Neuronal stem cell (in vitro differentiated cells): ENCODE results near the gene MTX2.

ENCODE experiments used
- DNase-seq: peaks from one replicate; pipeline ENCODE4 v3.0.0-alpha.2; 2013; ENCODE audit warnings: low spot score
- H2AFZ ChIP-seq: one replicate; pipeline ENCODE4 v1.6.1; 2013; ENCODE audit warnings: mild to moderate bottlenecking, low read length, inconsistent platforms
- H2AK5ac ChIP-seq: 2 replicates; pipeline ENCODE4 v1.6.1; 2013; ENCODE audit warnings: low read depth, mild to moderate bottlenecking, inconsistent platforms, low read length, moderate library complexity, mixed read lengths
- H2BK120ac ChIP-seq: 2 replicates; pipeline ENCODE4 v1.6.1; 2013; ENCODE audit warnings: low read depth, mild to moderate bottlenecking, inconsistent platforms, low read length, moderate library complexity, mixed read lengths
- H2BK12ac ChIP-seq: one replicate; pipeline ENCODE4 v1.6.1; 2013; ENCODE audit warnings: low read length, inconsistent platforms
- H2BK15ac ChIP-seq: 2 replicates; pipeline ENCODE4 v1.6.1; 2013; ENCODE audit warnings: mild to moderate bottlenecking, low read length, inconsistent platforms, mixed read lengths
- H2BK5ac ChIP-seq: one replicate; pipeline ENCODE4 v1.6.1; 2013; ENCODE audit warnings: inconsistent platforms, mild to moderate bottlenecking, low read length, moderate library complexity
- H3K14ac ChIP-seq: one replicate; pipeline ENCODE4 v1.6.1; 2013; ENCODE audit warnings: low read length, inconsistent platforms
- H3K18ac ChIP-seq: 2 replicates; pipeline ENCODE4 v1.6.1; 2013; ENCODE audit warnings: low read length, inconsistent platforms
- H3K23ac ChIP-seq: 2 replicates; pipeline ENCODE4 v1.6.1; 2013; ENCODE audit warnings: low read depth, mild to moderate bottlenecking, mixed read lengths, low read length, inconsistent platforms; ENCODE audit not compliant: poor library complexity
- H3K27ac ChIP-seq: replicated peaks from 3 replicates; pipeline ENCODE4 v1.5.1; 2013; ENCODE audit warnings: low read length, inconsistent platforms
- H3K27me3 ChIP-seq, 3 experiments: 2 replicates each; pipeline ENCODE4 v1.6.1; 2013; ENCODE audit warnings: low read length in 3 of 3, mild to moderate bottlenecking in 2 of 3, inconsistent platforms in 1 of 3, low read depth in 1 of 3, mixed read lengths in 1 of 3, moderate library complexity in 1 of 3; ENCODE audit not compliant: control insufficient read depth in 3 of 3, insufficient read depth in 3 of 3
- H3K36me3 ChIP-seq, 2 donors: replicated peaks in 1 of 2; 2 replicates each; pipeline ENCODE4 v1.6.1; 2013; ENCODE audit warnings: low read length in 2 of 2; ENCODE audit not compliant: control insufficient read depth in 2 of 2, insufficient read depth in 2 of 2
- H3K4ac ChIP-seq: 2 replicates; pipeline ENCODE4 v1.6.1; 2013; ENCODE audit warnings: inconsistent platforms, mild to moderate bottlenecking, low read length, moderate library complexity
- H3K4me1 ChIP-seq, 2 donors: 1 replicate in 1 of 2; 2 replicates in 1 of 2; pipeline ENCODE4 v1.6.1; 2013; ENCODE audit warnings: low read length in 2 of 2, low read depth in 1 of 2; ENCODE audit not compliant: control insufficient read depth in 2 of 2, insufficient read depth in 1 of 2
- H3K4me2 ChIP-seq: one replicate; pipeline ENCODE4 v1.6.1; 2013; ENCODE audit warnings: mild to moderate bottlenecking, low read length, inconsistent platforms; ENCODE audit not compliant: insufficient read depth, poor library complexity, severe bottlenecking
- H3K4me3 ChIP-seq, 2 donors: 2 replicates each; pipeline ENCODE4 v1.5.1; 2013; ENCODE audit warnings: low read length in 2 of 2, mild to moderate bottlenecking in 2 of 2, inconsistent platforms in 1 of 2, moderate library complexity in 1 of 2
- H3K79me1 ChIP-seq: one replicate; pipeline ENCODE4 v1.6.1; 2013; ENCODE audit warnings: low read depth, mild to moderate bottlenecking, inconsistent platforms, low read length, moderate library complexity
- H3K9ac ChIP-seq: one replicate; pipeline ENCODE4 v1.6.1; 2013; ENCODE audit warnings: mild to moderate bottlenecking, low read depth, low read length, inconsistent platforms; ENCODE audit not compliant: poor library complexity
- H3K9me3 ChIP-seq, 2 donors: replicated peaks in 1 of 2; 2 replicates each; pipeline versions ENCODE3 to v1.6.1; 2013; ENCODE audit warnings: low read length in 2 of 2, mild to moderate bottlenecking in 2 of 2, inconsistent platforms in 1 of 2, low read depth in 1 of 2, mixed read lengths in 1 of 2, moderate library complexity in 1 of 2; ENCODE audit not compliant: control insufficient read depth in 2 of 2, insufficient read depth in 1 of 2
- H4K8ac ChIP-seq: one replicate; pipeline ENCODE4 v1.6.1; 2013; ENCODE audit warnings: low read depth, mild to moderate bottlenecking, inconsistent platforms, low read length, moderate library complexity
- H4K91ac ChIP-seq: one replicate; pipeline ENCODE4 v1.6.1; 2013; ENCODE audit warnings: low read length, low read depth, mild to moderate bottlenecking, inconsistent platforms; ENCODE audit not compliant: poor library complexity
- WGBS, 2 donors: extraction: QIAGEN DNeasy Blood & Tissue Kit; methylation state at CpG; one replicate each; pipeline ENCODE4 v1.1.7; 2013; ENCODE audit warnings: missing lambda C conversion rate in 2 of 2, mixed read lengths in 1 of 2; ENCODE audit not compliant: insufficient read length in 2 of 2, insufficient replicate concordance in 1 of 2; ENCODE audit errors: extremely low coverage in 2 of 2; 5-methylcytosine and 5-hydroxymethylcytosine counted together

MTX2 gene

GRCh38 chr2:176356251-176356650 is 87.0 kb downstream of the MTX2 start:
- H2BK120ac ChIP-seq, result no peak overlapping the region
- no peaks in the 10 kb centered on the region for H3K79me1 ChIP-seq
- H2BK15ac ChIP-seq, result no peak overlapping the region
- no peak overlapping the region for H2BK12ac ChIP-seq
- no peak overlapping the region for H3K18ac ChIP-seq
- no peak overlapping the region for H3K9ac ChIP-seq
- no peak overlapping the region for H3K14ac ChIP-seq
- DNase-seq, result no peak
- no peak overlapping the region for H2AK5ac ChIP-seq
- WGBS, 2 donors, result no CpG with 5 or more reads among the region's 4 CpGs
- H2AFZ ChIP-seq, result no peak overlapping the region
- no peaks in the 10 kb centered on the region for H3K4me1 ChIP-seq
- H3K4me3 ChIP-seq, result no peak overlapping the region
- H3K9me3 ChIP-seq, result no peaks in the 10 kb centered on the region
- no peak overlapping the region for H3K23ac ChIP-seq
- H4K8ac ChIP-seq, result no peak overlapping the region
- no peak overlapping the region for H4K91ac ChIP-seq
- H3K4ac ChIP-seq, result no peak overlapping the region
- H3K27me3 ChIP-seq, result no peaks in the 10 kb centered on the region
- H2BK5ac ChIP-seq, result no peak overlapping the region
- H3K36me3 ChIP-seq, result no peaks in the 10 kb centered on the region
- no peak overlapping the region for H3K27ac ChIP-seq
- no peak overlapping the region for H3K4me2 ChIP-seq

DNA sequence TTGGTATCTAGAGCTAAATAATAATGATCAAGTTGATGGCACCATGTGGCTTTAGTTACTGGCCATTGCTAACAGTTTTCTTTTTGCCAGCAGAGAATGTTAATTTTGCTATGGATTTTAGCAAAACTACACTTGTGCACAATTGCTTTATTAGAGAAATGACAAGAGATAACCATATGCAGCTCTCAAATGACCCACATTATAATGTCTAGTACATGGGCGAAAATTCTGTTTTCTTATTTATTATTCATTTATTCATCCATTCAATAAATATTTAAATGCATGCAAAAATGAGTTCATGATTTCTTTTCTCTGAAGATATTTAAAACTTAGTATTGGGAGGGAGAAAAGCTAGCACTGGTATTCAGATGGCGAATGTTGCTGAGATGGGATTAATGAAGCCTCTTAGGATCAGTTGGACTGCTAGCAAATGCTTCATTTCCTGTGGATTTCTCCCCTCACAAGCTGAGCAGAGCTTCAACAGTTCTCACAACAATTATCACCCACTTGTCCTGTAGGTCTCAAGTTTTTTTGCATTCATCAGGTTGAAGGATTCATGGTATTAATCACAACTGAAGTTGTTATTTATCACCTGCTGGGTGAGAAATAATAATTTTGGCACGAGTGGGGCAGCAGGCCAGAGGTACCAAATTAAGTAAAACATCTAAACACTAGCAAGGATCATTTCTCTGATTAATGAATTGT is 95.2 kb downstream of the MTX2 start:
- Histone ChIP-seq H2AFZ (no peak overlapping the region), H3K4ac (no peak overlapping the region), H3K9me3 (no peaks in the 10 kb centered on the region), H3K36me3 (no peaks in the 10 kb centered on the region), H3K23ac (no peak overlapping the region), H3K18ac (no peak overlapping the region), H3K14ac (no peak overlapping the region), H3K79me1 (no peaks in the 10 kb centered on the region), H3K4me2 (no peak overlapping the region), H3K27me3 (no peaks in the 10 kb centered on the region), H3K4me1 (no peaks in the 10 kb centered on the region), H3K4me3 (no peak overlapping the region), H2BK12ac (no peak overlapping the region), H4K91ac (no peak overlapping the region), H4K8ac (no peak overlapping the region), H2AK5ac (no peak overlapping the region), H2BK120ac (no peak overlapping the region), H2BK5ac (no peak overlapping the region), H2BK15ac (no peak overlapping the region), H3K27ac (no peak overlapping the region), H3K9ac (no peak overlapping the region)
- no CpG with 5 or more reads among the region's 3 CpGs for WGBS, 2 donors
- no peak for DNase-seq

- H2BK5ac ChIP-seq, result no peak overlapping the region
- no peak overlapping the region for H3K4ac ChIP-seq
- no peak overlapping the region for H4K8ac ChIP-seq
- DNase-seq, result no peak
- WGBS, 2 donors, result no CpG with 5 or more reads among the region's 1 CpG
- H3K23ac ChIP-seq, result no peak overlapping the region
- H3K27me3 ChIP-seq, result no peaks in the 10 kb centered on the region
- H3K36me3 ChIP-seq, result no peaks in the 10 kb centered on the region
- H3K14ac ChIP-seq, result no peak overlapping the region
- no peak overlapping the region for H4K91ac ChIP-seq
- H3K4me2 ChIP-seq, result no peak overlapping the region
- H3K18ac ChIP-seq, result no peak overlapping the region
- H2BK120ac ChIP-seq, result no peak overlapping the region
- H2AFZ ChIP-seq, result no peak overlapping the region
- H3K4me3 ChIP-seq, result no peak overlapping the region
- H3K27ac ChIP-seq, result no peak overlapping the region
- no peaks in the 10 kb centered on the region for H3K9me3 ChIP-seq
- H2BK15ac ChIP-seq, result no peak overlapping the region
- H2BK12ac ChIP-seq, result no peak overlapping the region
- no peaks in the 10 kb centered on the region for H3K79me1 ChIP-seq
- H3K9ac ChIP-seq, result no peak overlapping the region
- H2AK5ac ChIP-seq, result no peak overlapping the region
- no peaks in the 10 kb centered on the region for H3K4me1 ChIP-seq
Observed at GRCh38 chr2:176368349-176368748, 99.1 kb downstream of the MTX2 start.

DNA sequence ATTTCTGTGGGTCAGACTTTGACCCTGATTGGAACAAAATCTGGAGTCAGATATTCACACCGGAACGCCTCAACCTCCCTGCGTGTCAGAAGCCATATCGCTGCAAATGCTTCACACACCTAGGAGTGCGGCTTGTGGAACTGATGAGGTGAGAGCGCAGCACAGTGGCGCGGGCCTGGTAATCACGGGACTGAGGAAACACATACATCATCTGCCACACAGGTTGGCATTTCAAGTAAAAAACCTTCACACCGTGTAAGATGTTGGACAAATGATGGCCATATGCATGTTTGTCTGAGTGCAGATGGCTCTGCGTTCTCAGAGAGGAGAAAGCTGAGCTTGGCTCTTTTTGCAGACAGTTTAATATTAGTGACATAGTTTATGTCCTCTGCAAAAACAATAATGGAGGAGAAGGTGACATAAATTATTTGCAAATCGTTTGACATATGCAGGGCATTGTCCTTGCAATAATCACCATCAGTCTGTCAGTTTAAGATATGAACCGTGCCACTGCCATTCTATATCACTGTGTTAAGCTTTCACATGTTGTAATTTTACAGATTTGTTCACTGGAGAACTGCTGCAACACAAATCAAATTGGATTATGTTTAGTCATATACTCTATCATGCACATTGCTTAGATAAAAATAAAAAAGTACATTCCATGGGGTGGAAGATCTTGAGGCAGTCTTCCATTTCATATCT is 101.4 kb downstream of the MTX2 start:
- no CpG with 5 or more reads among the region's 13 CpGs for WGBS, 2 donors
- H3K27ac ChIP-seq, result no peak overlapping the region
- no peak overlapping the region for H3K4me2 ChIP-seq
- H3K4me3 ChIP-seq, result no peak overlapping the region
- no peak overlapping the region for H3K4ac ChIP-seq
- H2BK15ac ChIP-seq, result no peak overlapping the region
- H2BK12ac ChIP-seq, result no peak overlapping the region
- H3K27me3 ChIP-seq, result no peaks in the 10 kb centered on the region
- no peak overlapping the region for H2BK5ac ChIP-seq
- H3K9ac ChIP-seq, result no peak overlapping the region
- H3K9me3 ChIP-seq, result no peaks in the 10 kb centered on the region
- no peaks in the 10 kb centered on the region for H3K79me1 ChIP-seq
- no peak overlapping the region for H3K23ac ChIP-seq
- DNase-seq, result no peak
- no peaks in the 10 kb centered on the region for H3K4me1 ChIP-seq
- H4K8ac ChIP-seq, result no peak overlapping the region
- H3K18ac ChIP-seq, result no peak overlapping the region
- no peaks in the 10 kb centered on the region for H3K36me3 ChIP-seq
- H2AFZ ChIP-seq, result no peak overlapping the region
- no peak overlapping the region for H3K14ac ChIP-seq
- H2AK5ac ChIP-seq, result no peak overlapping the region
- H2BK120ac ChIP-seq, result no peak overlapping the region
- H4K91ac ChIP-seq, result no peak overlapping the region
